GM12878 (cell line): ENCODE measurements around the gene NDRG4. TPM values are rescaled to one million over a fixed set of nuclear protein-coding genes. Genes with fewer than 3 reads are reported as not detected.

Experiments
- ATAC-seq: fragments of 200-7000 bp; cut with Tn5 transposase; 3 replicates; pipeline ENCODE4 v1.9.1; 2020; ENCODE audit warnings: mild to moderate bottlenecking, moderate library complexity
- BruUV-seq: library from RNA; stranded (reverse); fragments of 400-500 nt; replicated peaks from 2 replicates; lab custom pipeline; 2021; lab: Mats Ljungman, UMichigan
- CTCF ChIA-PET: fragments of 300-600 bp; sonication (Branson Sonifier 250); formaldehyde crosslinking; extraction: SDS; loops from one replicate; lab custom pipeline; 2021; ENCODE audit warnings: inconsistent platforms; lab: Yijun Ruan, JAX
- POLR2A ChIA-PET: fragments of 350-600 bp; formaldehyde crosslinking; extraction: SDS; loops from one replicate; lab custom pipeline; 2021; ENCODE audit warnings: inconsistent platforms; lab: Charles Lee
- RAD21 ChIA-PET: fragments of 300-600 bp; sonication (Branson Sonifier 250); formaldehyde crosslinking; loops from one replicate; lab custom pipeline; 2023; ENCODE audit warnings: antibody characterized with exemption; ENCODE audit not compliant: unreplicated experiment; lab: Charles Lee
- SMC1A ChIA-PET: fragments of 300-600 bp; sonication (Branson Sonifier 250); formaldehyde crosslinking; loops from one replicate; lab custom pipeline; 2023; ENCODE audit not compliant: unreplicated experiment, uncharacterized antibody; lab: Charles Lee
- DNase-seq: peaks from one replicate; pipeline ENCODE4 v3.0.0-alpha.2; 2011; ENCODE audit warnings: low read depth, low spot score
- FAIRE-seq: peaks from 3 replicates; lab custom pipeline; 2011; peaks lifted over from hg19 to GRCh38; lab: Jason Lieb, UNC
- H2AFZ ChIP-seq: 2 replicates; pipeline ENCODE4 v1.6.0; 2011; ENCODE audit warnings: low read depth, low read length, control low read depth; ENCODE audit not compliant: control insufficient read depth
- H3K27ac ChIP-seq: 2 replicates; pipeline ENCODE4 v1.5.1; 2011; ENCODE audit warnings: control low read depth; ENCODE audit not compliant: control insufficient read depth, insufficient read depth
- H3K27me3 ChIP-seq, 2 experiments: replicated peaks in 1 of 2; 2 replicates each; pipeline versions ENCODE4 v1.6.0 to v1.6.1; 2011; ENCODE audit warnings: low read length in 1 of 2; ENCODE audit not compliant: control insufficient read depth in 2 of 2, insufficient read depth in 2 of 2
- H3K36me3 ChIP-seq, 2 experiments: 2 replicates each; pipeline ENCODE4 v1.5.1; 2011; ENCODE audit warnings: low read length in 1 of 2; ENCODE audit not compliant: control insufficient read depth in 2 of 2, insufficient read depth in 2 of 2
- H3K4me1 ChIP-seq: 2 replicates; pipeline ENCODE4 v1.6.1; 2011; ENCODE audit warnings: mild to moderate bottlenecking, low read length, moderate library complexity, mixed read lengths; ENCODE audit not compliant: control insufficient read depth, insufficient read depth
- H3K4me2 ChIP-seq: 2 replicates; pipeline ENCODE4 v1.6.0; 2011; ENCODE audit warnings: control low read depth; ENCODE audit not compliant: control insufficient read depth, insufficient read depth
- H3K4me3 ChIP-seq: fragments of 200-600 bp; sonication (generic); 2 replicates; pipeline ENCODE4 v1.5.1; 2016
- H3K79me2 ChIP-seq: 2 replicates; pipeline ENCODE4 v1.6.0; 2011; ENCODE audit warnings: low read length; ENCODE audit not compliant: control insufficient read depth, insufficient read depth
- H3K9ac ChIP-seq: 2 replicates; pipeline ENCODE4 v1.8.0; 2011; ENCODE audit warnings: low read length, control low read depth, mixed read lengths; ENCODE audit not compliant: control insufficient read depth, insufficient read depth
- H3K9me3 ChIP-seq: replicated peaks from 3 replicates; pipeline ENCODE4 v1.5.1; 2011; ENCODE audit warnings: mild to moderate bottlenecking, low read length; ENCODE audit not compliant: control insufficient read depth, insufficient read depth
- H4K20me1 ChIP-seq: 2 replicates; pipeline ENCODE4 v1.6.0; 2011; ENCODE audit not compliant: control insufficient read depth, insufficient read depth
- EP300 ChIP-seq, 2 experiments: fragments of 150-350 bp in 1 of 2; IDR thresholded peaks; 2 replicates each; pipeline ENCODE4 v1.6.1; 2011 to 2012; ENCODE audit warnings: low read depth in 2 of 2, low read length in 2 of 2, borderline replicate concordance in 1 of 2, improper control_type of control experiment in 1 of 2, inconsistent platforms in 1 of 2; ENCODE audit not compliant: control insufficient read depth in 1 of 2
- HDAC2 ChIP-seq: fragments of 200-600 bp; sonication (generic); IDR thresholded peaks from 2 replicates; pipeline ENCODE4 v1.6.1; 2017
- RAD51 ChIP-seq: fragments of 450-650 bp; IDR thresholded peaks from 2 replicates; pipeline ENCODE4 v1.6.1; 2016; ENCODE audit warnings: moderate library complexity, mild to moderate bottlenecking, inconsistent platforms
- RB1 ChIP-seq: fragments of 450-650 bp; formaldehyde crosslinking; IDR thresholded peaks from 2 replicates; pipeline ENCODE4 v1.6.1; 2017; ENCODE audit warnings: mild to moderate bottlenecking, borderline replicate concordance
- ZNF24 ChIP-seq: fragments of 450-650 bp; IDR thresholded peaks from 2 replicates; pipeline ENCODE4 v1.6.1; 2017; ENCODE audit warnings: antibody characterized with exemption, mild to moderate bottlenecking
- WGBS: methylation state at CpG from one replicate; pipeline ENCODE4 v1.1.6; 2016; ENCODE audit warnings: low lambda C conversion rate; ENCODE audit not compliant: insufficient replicate concordance, insufficient coverage; ENCODE audit errors: missing lambda C conversion rate; 5-methylcytosine and 5-hydroxymethylcytosine counted together
- in situ Hi-C: fragments of 300-500 bp; cut with MboI; formaldehyde crosslinking; loops from 9 replicates; pipeline ENCODE4 v1.14.3; 2018; ENCODE audit warnings: mixed read lengths
- intact Hi-C: fragments of 100-400 bp; cut with micrococcal nuclease; formaldehyde crosslinking; loops from one replicate; pipeline ENCODE4 v1.14.2; 2022; ENCODE audit not compliant: unreplicated experiment
- polyA plus RNA-seq, 11 experiments: library from polyadenylated mRNA; depleted of rRNA in 4 of 11; unstranded in 6 of 11; stranded (reverse) in 5 of 11; fragments of >200 nt; fragmentation: Nextera tagmentation in 4 of 11; fragmentation: Illumina TruSeq in 1 of 11; extraction: Ambion mirVana in 4 of 11; extraction: Trizol in 1 of 11; gene quantifications; 1 replicate in 1 of 11; 2 replicates in 10 of 11; pipeline versions ENCODE4 v1.2.1 to v1.2.3, GENCODE V29; 2011 to 2016; ENCODE audit warnings: inconsistent platforms in 2 of 11, missing spikeins in 2 of 11, low read depth in 1 of 11
- total RNA-seq, 4 experiments: library from RNA; depleted of rRNA in 3 of 4; stranded (reverse); fragments of >200 nt in 3 of 4; fragmentation: Illumina TruSeq in 1 of 4; extraction: Trizol in 1 of 4; gene quantifications; 2 replicates each; pipeline versions ENCODE4 v1.2.1 to v1.2.3, GENCODE V29; 2013 to 2021
- TF ChIP-seq, protein P1 (sequence below): IDR thresholded peaks from 2 replicates; pipeline ENCODE4 v1.6.1; 2011; ENCODE audit warnings: borderline replicate concordance, low read depth, mild to moderate bottlenecking, moderate library complexity, mixed read lengths, low read length; ENCODE audit not compliant: insufficient read depth; ENCODE audit errors: extremely low read length

NDRG4 gene
- total and polyA plus RNA-seq, 10 of the 15 experiments (the other 5 are each of a cell fraction or from before 2014, with no cell fraction given) = 0.33 to 3.8 (median 2.5) TPM

DNA sequence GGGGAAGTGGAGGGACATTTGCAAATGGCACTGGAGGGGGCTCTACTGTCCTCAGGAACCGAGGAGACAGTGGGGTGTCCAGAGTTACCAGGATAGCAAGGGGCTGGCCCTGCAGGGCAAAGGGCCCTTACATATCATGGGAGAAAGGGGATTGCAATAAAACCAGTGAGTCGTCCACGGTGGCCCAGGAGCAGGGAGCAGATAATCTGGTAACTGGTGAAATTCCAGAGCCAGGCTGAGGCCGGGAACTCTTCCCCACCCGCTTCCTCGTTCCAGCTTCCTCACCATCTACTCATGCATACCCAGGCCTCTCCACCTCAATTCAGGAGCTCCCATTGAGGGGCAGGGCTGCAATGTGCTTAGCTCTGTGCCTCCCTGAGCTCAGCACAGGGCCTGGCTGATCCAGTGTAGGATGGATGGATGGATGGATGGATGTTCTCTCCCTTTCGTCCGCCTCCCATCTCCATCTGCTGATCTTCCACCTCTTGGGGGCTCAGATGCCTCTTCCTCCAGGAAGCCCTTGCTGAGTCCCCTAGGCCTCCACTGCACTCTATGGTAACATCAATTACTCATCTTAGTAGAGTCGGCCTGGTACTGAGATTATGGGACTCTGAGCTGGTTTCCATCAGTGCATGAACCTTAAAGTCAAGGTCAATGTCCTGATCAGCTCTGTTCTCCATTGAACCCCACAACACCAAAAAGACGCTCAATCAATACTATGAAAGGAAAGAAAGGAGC, 41.2 kb upstream of the NDRG4 start:
- Histone ChIP-seq H3K4me1 (no peaks in the 10 kb centered on the region), H3K36me3 (no peaks in the 10 kb centered on the region), H3K27ac (no peak overlapping the region), H2AFZ (no peak overlapping the region), H3K27me3 (peaks cover 3 to 4% of the 10 kb centered on the region in 2 experiments; a peak in 3 of 4 replicates), H3K4me2 (no peak overlapping the region), H3K4me3 (no peak overlapping the region), H3K79me2 (no peaks in the 10 kb centered on the region), H4K20me1 (no peaks in the 10 kb centered on the region), H3K9me3 (no peaks in the 10 kb centered on the region), H3K9ac (no peak overlapping the region)
- ChIA-PET SMC1A (interaction anchor here (0.6 kb wide), 1 partner anchor 38 kb away, joined by 3 read pairs; no protein-coding TSS in a partner anchor), CTCF (no interaction called here), POLR2A (interaction anchor here (0.6 kb wide), 1 partner anchor 12 kb away, joined by 3 read pairs; no protein-coding TSS in a partner anchor), RAD21 (no interaction called here)
- WGBS = 37% methylated on average over 10 of the region's 10 CpGs
- FAIRE-seq = no peak
- intact Hi-C loops (no loop called here), in situ Hi-C loops (no loop called here)
- DNase-seq = no peak
- peak; percentile 30; the same call in 1 of the 3 replicates for ATAC-seq
- no peak for TF ChIP-seq ZNF24
- TF ChIP-seq EP300 (IDR thresholded peaks at IDR 0.05; ENCODE audit: borderline replicate concordance in 1 of 2, control insufficient read depth in 1 of 2, low read depth in 2 of 2, low read length in 2 of 2) = no peak
- TF ChIP-seq HDAC2 = no peak
- BruUV-seq = no TSS peak

DNA sequence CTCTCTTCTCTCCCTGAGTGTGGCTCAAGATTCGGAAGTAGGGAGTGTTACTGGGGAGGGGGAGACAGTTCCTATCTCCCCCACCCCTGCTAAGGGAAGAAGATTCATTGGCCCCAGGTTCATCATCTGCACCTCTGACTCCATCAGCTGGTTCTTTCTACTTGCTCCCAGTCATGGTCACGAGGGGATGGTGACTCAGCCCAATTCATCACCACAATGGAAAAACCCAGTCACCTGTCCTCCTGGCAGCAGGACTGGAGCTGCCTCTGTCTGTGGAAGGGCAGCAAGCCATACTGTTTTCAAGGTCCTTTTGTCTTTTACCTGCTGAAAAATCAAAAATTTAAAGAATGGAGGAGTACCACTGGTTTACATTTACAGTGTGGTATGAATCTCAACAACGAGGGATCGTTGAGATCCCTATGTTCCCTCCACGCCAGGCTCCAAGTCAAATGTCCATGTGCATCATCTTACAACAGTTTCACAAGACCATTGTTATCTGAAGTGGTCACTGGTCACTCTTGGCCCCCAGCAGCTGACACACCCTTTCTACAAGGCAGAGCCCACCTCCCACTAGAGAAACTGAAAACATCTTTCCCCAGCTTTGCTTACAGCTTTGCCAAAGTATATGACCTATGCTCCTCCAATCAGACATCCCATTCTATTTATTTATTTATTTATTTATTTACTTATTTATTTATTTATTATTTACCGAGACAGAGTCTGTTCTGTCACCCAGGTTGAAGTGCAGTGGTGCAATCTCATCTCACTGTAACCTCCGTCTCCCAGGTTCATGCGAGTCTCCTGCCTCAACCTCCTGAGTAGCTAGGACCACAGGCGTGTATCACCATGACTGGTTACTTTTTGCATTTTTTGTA, 40.4 kb upstream of the NDRG4 start:
- no peaks in the 10 kb centered on the region for H3K79me2 ChIP-seq
- no peak overlapping the region for H2AFZ ChIP-seq
- H3K4me1 ChIP-seq = no peaks in the 10 kb centered on the region
- RAD21 ChIA-PET = no interaction called here
- SMC1A ChIA-PET = interaction anchor here (0.6 kb wide), 1 partner anchor 39 kb away, joined by 3 read pairs; no protein-coding TSS in a partner anchor
- BruUV-seq = no TSS peak
- no peaks in the 10 kb centered on the region for H3K9me3 ChIP-seq
- in situ Hi-C loops (no loop called here), intact Hi-C loops (no loop called here)
- no peak overlapping the region for H3K27ac ChIP-seq
- no peaks in the 10 kb centered on the region for H4K20me1 ChIP-seq
- no peak for FAIRE-seq
- no peak overlapping the region for H3K4me2 ChIP-seq
- peaks cover 3 to 6% of the 10 kb centered on the region in 2 experiments; a peak in 3 of 4 replicates for H3K27me3 ChIP-seq
- 48% methylated on average over 9 of the region's 9 CpGs for WGBS
- H3K4me3 ChIP-seq = no peak overlapping the region
- DNase-seq = no peak
- POLR2A ChIA-PET = interaction anchor here (0.5 to 0.6 kb wide), 3 partner anchors 13 to 593 kb away, joined by 3 to 8 read pairs (median 3); no protein-coding TSS in a partner anchor
- ATAC-seq = peak; percentile 56
- CTCF ChIA-PET = no interaction called here
- no peaks in the 10 kb centered on the region for H3K36me3 ChIP-seq
- TF ChIP-seq RAD51 (peak; percentile 37; the same call in 1 of the 2 replicates), RB1 (no peak)
- TF ChIP-seq, protein P1, sequence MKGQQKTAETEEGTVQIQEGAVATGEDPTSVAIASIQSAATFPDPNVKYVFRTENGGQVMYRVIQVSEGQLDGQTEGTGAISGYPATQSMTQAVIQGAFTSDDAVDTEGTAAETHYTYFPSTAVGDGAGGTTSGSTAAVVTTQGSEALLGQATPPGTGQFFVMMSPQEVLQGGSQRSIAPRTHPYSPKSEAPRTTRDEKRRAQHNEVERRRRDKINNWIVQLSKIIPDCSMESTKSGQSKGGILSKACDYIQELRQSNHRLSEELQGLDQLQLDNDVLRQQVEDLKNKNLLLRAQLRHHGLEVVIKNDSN = peak; percentile 4
- no peak overlapping the region for H3K9ac ChIP-seq
